HCT116 (cell line): ENCODE data around the gene MRPS2. TPM values are rescaled to one million over a fixed set of nuclear protein-coding genes. Genes with fewer than 3 reads are reported as not detected.

Experiments
- ATAC-seq: fragments of 200-7000 bp; cut with Tn5 transposase; 2 replicates; pipeline ENCODE4 v1.9.1; 2020; ENCODE audit warnings: mild to moderate bottlenecking, moderate library complexity
- BruUV-seq: library from RNA; stranded (reverse); fragments of 400-500 nt; replicated peaks from 2 replicates; lab custom pipeline; 2021; lab: Mats Ljungman, UMichigan
- CTCF ChIA-PET: fragments of 300-600 bp; sonication (Branson Sonifier 250); formaldehyde crosslinking; loops from one replicate; lab custom pipeline; 2021; ENCODE audit warnings: antibody characterized with exemption; lab: Charles Lee
- POLR2A ChIA-PET: fragments of 300-600, 350-600 bp; sonication (Branson Sonifier 250); formaldehyde crosslinking; loops from one replicate; lab custom pipeline; 2021; ENCODE audit warnings: antibody characterized with exemption; lab: Charles Lee
- RAD21 ChIA-PET, 2 experiments: fragments of 300-600 bp; sonication (Branson Sonifier 250); formaldehyde crosslinking; loops; one replicate each; lab custom pipeline; 2023; ENCODE audit warnings: low total read pairs in 2 of 2; ENCODE audit not compliant: uncharacterized antibody in 2 of 2, unreplicated experiment in 2 of 2, low non-redundant PET in 1 of 2; lab: Charles Lee
- DNase-seq: peaks from one replicate; pipeline ENCODE4 v3.0.0-alpha.2; 2010; ENCODE audit warnings: low read depth, low spot score
- H2AFZ ChIP-seq: fragments of 200-600 bp; shearing (Covaris generic), sonication (generic); 2 replicates; pipeline ENCODE4 v1.6.1; 2017; ENCODE audit warnings: low read depth, mixed run types, mixed read lengths, antibody characterized with exemption, low read length; ENCODE audit not compliant: poor library complexity, severe bottlenecking
- H3K27ac ChIP-seq: 2 replicates; pipeline ENCODE4 v1.5.1; 2012; ENCODE audit warnings: low read depth, low read length
- H3K27me3 ChIP-seq: fragments of 200-600 bp; sonication (generic); 2 replicates; pipeline ENCODE4 v1.6.1; 2016; ENCODE audit warnings: mixed run types, low read length, mixed read lengths; ENCODE audit not compliant: insufficient read depth
- H3K36me3 ChIP-seq, 2 experiments: fragments of 200-500 bp in 1 of 2; fragments of 200-600 bp in 1 of 2; sonication (Bioruptor generic) in 1 of 2; sonication (generic) in 1 of 2; 2 replicates each; pipeline versions ENCODE4 v1.5.1 to v1.6.1; 2014 to 2016; ENCODE audit warnings: low read length in 2 of 2, inconsistent platforms in 1 of 2, mixed read lengths in 1 of 2, mixed run types in 1 of 2; ENCODE audit not compliant: insufficient read depth in 2 of 2, control insufficient read depth in 1 of 2
- H3K4me1 ChIP-seq, 2 experiments: fragments of 200-600 bp in 1 of 2; sonication (generic) in 1 of 2; 2 replicates each; pipeline versions ENCODE4 v1.5.1 to v1.6.1; 2012 to 2017; ENCODE audit warnings: low read length in 2 of 2, inconsistent platforms in 1 of 2, mild to moderate bottlenecking in 1 of 2, mixed read lengths in 1 of 2, mixed run types in 1 of 2, moderate library complexity in 1 of 2; ENCODE audit not compliant: insufficient read depth in 2 of 2, control insufficient read depth in 1 of 2
- H3K4me2 ChIP-seq: fragments of 200-600 bp; sonication (generic); 2 replicates; pipeline ENCODE4 v1.6.1; 2017; ENCODE audit warnings: mixed run types, low read length, mixed read lengths
- H3K4me3 ChIP-seq, 2 experiments: fragments of 200-600 bp in 1 of 2; sonication (generic) in 1 of 2; replicated peaks in 1 of 2; 2 replicates each; pipeline ENCODE4 v1.5.1; 2011 to 2016; ENCODE audit warnings: low read length in 2 of 2, control low read depth in 1 of 2, low read depth in 1 of 2, mild to moderate bottlenecking in 1 of 2, mixed read lengths in 1 of 2, mixed run types in 1 of 2
- H3K79me2 ChIP-seq: fragments of 200-600 bp; sonication (generic); 2 replicates; pipeline ENCODE4 v1.6.1; 2017; ENCODE audit warnings: mild to moderate bottlenecking, mixed run types, low read length, moderate library complexity, mixed read lengths; ENCODE audit not compliant: insufficient read depth
- H3K9ac ChIP-seq: fragments of 200-600 bp; sonication (generic); 2 replicates; pipeline ENCODE4 v1.6.1; 2016; ENCODE audit warnings: low read length, mixed read lengths
- H3K9me2 ChIP-seq: fragments of 200-600 bp; sonication (generic), shearing (Covaris generic); 2 replicates; pipeline ENCODE4 v1.6.1; 2017; ENCODE audit warnings: mixed run types, mild to moderate bottlenecking, moderate library complexity; ENCODE audit not compliant: insufficient read depth
- H3K9me3 ChIP-seq, 2 experiments: fragments of 200-500 bp in 1 of 2; fragments of 200-600 bp in 1 of 2; sonication (Bioruptor generic) in 1 of 2; sonication (generic) in 1 of 2; 2 replicates each; pipeline ENCODE4 v1.6.1; 2014 to 2017; ENCODE audit warnings: low read length in 2 of 2, mixed read lengths in 2 of 2, inconsistent platforms in 1 of 2, low read depth in 1 of 2, mild to moderate bottlenecking in 1 of 2, mixed run types in 1 of 2, moderate library complexity in 1 of 2; ENCODE audit not compliant: control insufficient read depth in 1 of 2, insufficient read depth in 1 of 2
- H4K20me1 ChIP-seq: fragments of 200-600 bp; sonication (generic), shearing (Covaris generic); 2 replicates; pipeline ENCODE4 v1.6.1; 2017; ENCODE audit warnings: mixed run types, mild to moderate bottlenecking, moderate library complexity; ENCODE audit not compliant: insufficient read depth
- ATF3 ChIP-seq: IDR thresholded peaks from 2 replicates; pipeline ENCODE4 v1.6.1; 2012
- CBX3 ChIP-seq: IDR thresholded peaks from 2 replicates; pipeline ENCODE4 v1.6.1; 2012; ENCODE audit warnings: low read depth
- CEBPB ChIP-seq: IDR thresholded peaks from 2 replicates; pipeline ENCODE4 v1.6.1; 2012; ENCODE audit warnings: low read depth
- CTCF ChIP-seq, 3 experiments: fragments of 200-600 bp in 1 of 3; sonication (generic) in 1 of 3; IDR thresholded peaks in 2 of 3; conservative IDR thresholded peaks in 1 of 3; 2 replicates each; pipeline ENCODE4 v1.5.1; 2012 to 2017; ENCODE audit warnings: low read depth in 2 of 3, low read length in 2 of 3, antibody characterized with exemption in 1 of 3, borderline replicate concordance in 1 of 3, control low read depth in 1 of 3, mild to moderate bottlenecking in 1 of 3, mixed read lengths in 1 of 3, mixed run types in 1 of 3, moderate library complexity in 1 of 3; ENCODE audit not compliant: insufficient read depth in 1 of 3
- EGR1 ChIP-seq: IDR thresholded peaks from 2 replicates; pipeline ENCODE4 v1.6.1; 2012; ENCODE audit warnings: low read depth
- ELF1 ChIP-seq: IDR thresholded peaks from 2 replicates; pipeline ENCODE4 v1.6.1; 2012; ENCODE audit warnings: low read depth, borderline replicate concordance
- EZH2phosphoT487 ChIP-seq: fragments of 200-600 bp; IDR thresholded peaks from 2 replicates; pipeline ENCODE4 v1.6.1; 2018; ENCODE audit warnings: antibody characterized with exemption, borderline replicate concordance
- FOSL1 ChIP-seq: IDR thresholded peaks from 2 replicates; pipeline ENCODE4 v1.6.1; 2012; ENCODE audit warnings: low read depth
- JUND ChIP-seq: IDR thresholded peaks from 2 replicates; pipeline ENCODE4 v1.6.1; 2012
- POLR2AphosphoS5 ChIP-seq: IDR thresholded peaks from 2 replicates; pipeline ENCODE4 v1.6.1; 2011; ENCODE audit warnings: mild to moderate bottlenecking, low read depth, low read length, moderate library complexity
- SIN3A ChIP-seq: IDR thresholded peaks from 2 replicates; pipeline ENCODE4 v1.6.1; 2012; ENCODE audit warnings: low read depth
- SP1 ChIP-seq: IDR thresholded peaks from 2 replicates; pipeline ENCODE4 v1.6.1; 2012; ENCODE audit warnings: low read depth
- SRF ChIP-seq: IDR thresholded peaks from 2 replicates; pipeline ENCODE4 v1.6.1; 2012; ENCODE audit warnings: low read depth
- TCF7L2 ChIP-seq: IDR thresholded peaks from 2 replicates; pipeline ENCODE4 v1.7.0; 2011; ENCODE audit warnings: borderline replicate concordance, inconsistent platforms; ENCODE audit not compliant: insufficient read depth, insufficient read length; ENCODE audit errors: extremely low read depth
- ZFX ChIP-seq: fragments of 450-650 bp; IDR thresholded peaks from 2 replicates; pipeline ENCODE4 v1.6.1; 2017
- ZNF274 ChIP-seq: fragments of 200-500 bp; sonication (Bioruptor generic); IDR thresholded peaks from 2 replicates; pipeline ENCODE4 v1.6.1; 2014; ENCODE audit warnings: mild to moderate bottlenecking, low read depth, low read length, inconsistent platforms
- intact Hi-C: fragments of 100-400 bp; cut with micrococcal nuclease; formaldehyde crosslinking; loops from 2 replicates; pipeline ENCODE4 v1.10.0; 2022
- total RNA-seq: library from RNA; stranded (reverse); gene quantifications from one replicate; pipeline ENCODE4 v1.2.1, GENCODE V29; 2021; ENCODE audit not compliant: unreplicated experiment
- TF ChIP-seq, protein P1 (sequence below): IDR thresholded peaks from 2 replicates; pipeline ENCODE4 v1.6.1; 2012

The MRPS2 gene
- total RNA-seq, 1 experiment from 2014 or later = 85.1 TPM

- BruUV-seq = no TSS peak
- ATAC-seq = peak; percentile 70
- POLR2A ChIA-PET = no interaction called here
Observed at GRCh38 chr9:135552698-135553171, 52.3 kb downstream of the MRPS2 start.

More at GRCh38 chr9:135552698-135553171, 52.3 kb downstream of the MRPS2 start:
- H3K4me2 ChIP-seq = no peak overlapping the region
- H4K20me1 ChIP-seq = no peaks in the 10 kb centered on the region
- no peaks in the 10 kb centered on the region for H3K9me3 ChIP-seq
- no peak for DNase-seq
- no peaks in the 10 kb centered on the region for H3K36me3 ChIP-seq
- H3K27ac ChIP-seq = no peak overlapping the region
- H2AFZ ChIP-seq = no peak overlapping the region
- no peak overlapping the region for H3K4me3 ChIP-seq
- H3K79me2 ChIP-seq = no peaks in the 10 kb centered on the region
- H3K9ac ChIP-seq = no peak overlapping the region
- TF ChIP-seq CTCF (IDR thresholded peaks at IDR 0.05 in 2 of 3, conservative IDR thresholded peaks at IDR 0.05 in 1 of 3; ENCODE audit: borderline replicate concordance in 1 of 3, insufficient read depth in 1 of 3, low read depth in 2 of 3, low read length in 2 of 3) = no peak
- no peak for TF ChIP-seq EZH2phosphoT487
- no peak for TF ChIP-seq CBX3
- no peak for TF ChIP-seq ZFX
- TF ChIP-seq FOSL1 = no peak
- TF ChIP-seq EGR1 = no peak
- no peak for TF ChIP-seq SRF
- no peak for TF ChIP-seq SIN3A
- no peak for TF ChIP-seq ZNF274
- TF ChIP-seq JUND = no peak
- TF ChIP-seq, protein P1, sequence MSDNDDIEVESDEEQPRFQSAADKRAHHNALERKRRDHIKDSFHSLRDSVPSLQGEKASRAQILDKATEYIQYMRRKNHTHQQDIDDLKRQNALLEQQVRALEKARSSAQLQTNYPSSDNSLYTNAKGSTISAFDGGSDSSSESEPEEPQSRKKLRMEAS = no peak
- TF ChIP-seq TCF7L2 = no peak
- no peak for TF ChIP-seq ATF3
- no peak for TF ChIP-seq SP1
- no peak for TF ChIP-seq CEBPB
- TF ChIP-seq ELF1 = no peak
- no peak for TF ChIP-seq POLR2AphosphoS5
- TF ChIP-seq, all 23 proteins: peak for 0
- intact Hi-C loops = no loop called here
- Histone ChIP-seq H3K4me1 (no peaks in the 10 kb centered on the region), H3K9me2 (no peaks in the 10 kb centered on the region), H3K27me3 (0 out of 2 replicates have a peak, but pooled peaks cover 2% of the 10 kb centered on the region)
- ChIA-PET CTCF (no interaction called here), RAD21 (no interaction called here)

Other genes with a start within 250 kb of the MRPS2 start
- gene PPP1R26, start 20.9 kb upstream of the MRPS2 start, total RNA-seq = 32.0 TPM
- not detected for gene LCN1, start 20.8 kb downstream of the MRPS2 start, total RNA-seq
- gene OBP2A, start 45.4 kb downstream of the MRPS2 start, total RNA-seq = not detected
- gene PAEP, start 61.1 kb downstream of the MRPS2 start, total RNA-seq = not detected
- gene GLT6D1, start 138.9 kb downstream of the MRPS2 start, total RNA-seq = not detected
- not detected for gene LCN9, start 162.6 kb downstream of the MRPS2 start, total RNA-seq
- not detected for gene SOHLH1, start 198.8 kb downstream of the MRPS2 start, total RNA-seq
- gene KCNT1, start 201.5 kb downstream of the MRPS2 start, total RNA-seq = 0.17 TPM